LNCAP (cell line): ENCODE results near the gene C13orf46.

Source experiments
- CTCF ChIP-seq: fragments of 450-650 bp; IDR thresholded peaks from 2 replicates; pipeline ENCODE4 v1.5.1; 2017; ENCODE audit warnings: mild to moderate bottlenecking

C13orf46 gene

DNA sequence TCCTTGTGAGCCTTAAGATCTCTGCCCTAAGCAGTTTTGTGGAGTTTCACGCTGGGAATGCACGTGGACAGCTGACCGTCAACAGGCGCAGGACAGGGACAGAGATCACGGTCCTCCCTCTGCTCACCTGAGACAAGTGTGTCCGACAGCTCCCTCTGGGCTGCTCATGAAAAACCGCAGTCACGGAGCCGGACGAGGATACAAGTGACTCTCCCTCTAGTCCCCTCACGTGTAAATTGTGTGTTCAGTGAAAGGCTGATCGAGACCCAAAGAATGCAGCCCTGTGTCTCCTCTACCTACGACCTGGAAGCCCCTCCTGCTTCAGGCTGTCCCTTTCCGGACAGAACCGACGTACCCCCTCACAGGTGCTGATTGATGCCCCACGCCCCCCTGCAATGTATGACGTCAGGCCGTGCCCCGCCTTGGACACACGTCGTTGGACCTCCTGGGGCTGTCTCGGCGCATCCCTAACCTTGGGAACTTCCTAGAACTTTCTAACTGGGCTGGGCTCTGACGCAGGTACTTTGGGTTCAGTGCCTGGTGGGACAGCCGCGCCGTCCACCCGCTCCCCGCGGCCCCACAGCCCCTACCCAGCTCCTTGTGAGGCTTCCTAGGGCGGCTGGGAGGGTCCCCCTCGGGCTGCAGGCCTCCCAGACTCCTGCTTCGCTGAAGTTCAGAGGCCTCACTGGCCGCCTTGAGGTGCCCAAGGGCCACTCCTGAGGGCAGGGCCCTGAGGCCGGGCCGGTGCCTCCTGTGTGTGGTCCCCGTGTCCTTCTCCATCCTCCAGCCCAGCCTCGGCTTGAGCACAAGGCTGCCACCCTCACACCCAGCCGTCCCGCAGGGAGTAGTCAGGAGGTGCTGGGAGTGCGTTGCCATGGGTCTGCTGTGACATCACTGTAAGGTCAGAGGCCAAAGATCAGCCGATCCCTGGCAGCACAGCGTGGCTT lies at the start of gene C13orf46:
Gene C13orf46 (minus strand): TSS at position 859 of the 947 bp plus-strand sequence. CDS start 79 bp downstream, at position 780.
- TF ChIP-seq CTCF = no peak

GRCh38 chr13:114022876-114023275 lies 49.0 kb upstream of the C13orf46 start:
- no peak for TF ChIP-seq CTCF

GRCh38 chr13:114022309-114022669 lies 48.4 kb upstream of the C13orf46 start:
- TF ChIP-seq CTCF = no peak

GRCh38 chr13:114021464-114022308 lies 47.8 kb upstream of the C13orf46 start:
- TF ChIP-seq CTCF = no peak

DNA sequence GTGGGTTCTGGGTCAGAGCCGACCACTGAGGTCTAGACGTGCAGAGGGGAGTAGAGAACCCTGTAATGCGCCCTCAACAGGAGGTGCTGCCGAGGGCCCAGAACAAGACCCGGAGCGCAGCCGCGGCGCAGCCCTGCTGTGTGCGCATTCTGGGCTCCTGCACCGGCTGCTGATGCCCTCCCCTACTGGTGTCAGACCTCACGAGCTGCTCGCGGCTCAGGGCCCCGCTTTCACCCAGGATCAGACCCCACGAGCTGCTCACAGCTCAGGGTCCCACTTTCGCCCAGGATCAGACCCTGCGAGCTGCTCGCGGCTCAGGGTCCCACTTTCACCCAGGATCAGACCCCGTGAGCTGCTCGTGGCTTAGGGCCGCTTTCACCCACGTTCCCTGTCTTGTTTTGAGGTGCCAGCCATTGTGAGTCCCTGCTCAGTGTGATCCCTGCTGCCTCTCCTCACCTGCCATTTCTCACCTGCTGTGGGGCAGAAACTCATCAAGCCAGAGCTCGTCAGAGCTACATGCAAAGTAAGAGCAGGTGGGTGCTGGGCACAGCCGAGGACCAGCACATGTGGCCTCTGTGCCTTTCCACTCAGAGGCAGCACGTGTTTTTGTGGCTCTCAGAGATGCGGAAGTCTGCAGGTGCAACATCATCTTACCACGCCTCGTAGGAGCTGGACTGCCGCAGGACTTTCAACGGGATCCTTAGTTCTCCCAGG lies 47.0 kb upstream of the C13orf46 start:
- TF ChIP-seq CTCF = no peak

DNA sequence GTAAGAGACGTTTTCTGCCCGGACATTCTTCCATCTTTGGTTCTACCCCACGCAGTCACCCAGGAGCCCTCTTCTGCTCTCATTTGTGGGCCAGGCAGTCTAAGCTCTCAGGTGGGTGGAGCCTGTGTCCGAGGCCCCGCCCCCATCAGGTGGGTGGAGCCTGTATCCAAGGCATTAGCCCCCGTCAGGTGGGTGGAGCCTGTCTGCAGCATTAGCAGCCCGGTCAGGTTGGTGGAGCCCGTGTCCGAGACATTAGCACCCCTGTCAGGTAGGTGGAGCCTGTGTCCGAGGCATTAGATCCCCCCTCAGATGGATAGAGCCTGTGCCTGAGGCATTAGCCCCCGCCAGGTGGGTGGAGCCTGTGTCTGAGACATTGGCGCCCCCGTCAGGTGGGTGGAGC lies 45.5 kb upstream of the C13orf46 start:
- no peak for TF ChIP-seq CTCF

GRCh38 chr13:114018461-114019055 lies 44.7 kb upstream of the C13orf46 start:
- no peak for TF ChIP-seq CTCF
